Measurements from ENCODE around the gene PPM1J.

The PPM1J gene

GRCh38 chr1:112704391-112704933 is 10.7 kb downstream of the PPM1J start:
- H3K9me3 Mint-ChIP-seq: no peaks in the 10 kb centered on the region
- peak overlapping the region; percentile 95 for H3K27ac Mint-ChIP-seq
- peak overlapping the region; percentile 87 for H3K4me3 Mint-ChIP-seq
- peaks cover 24% of the 10 kb centered on the region for H3K36me3 Mint-ChIP-seq (ENCODE audit: low read depth)
- H3K4me1 Mint-ChIP-seq (ENCODE audit: low read depth): peaks cover 61% of the 10 kb centered on the region
- peaks cover 21% of the 10 kb centered on the region for H3K27me3 Mint-ChIP-seq (ENCODE audit: low read depth)

DNA sequence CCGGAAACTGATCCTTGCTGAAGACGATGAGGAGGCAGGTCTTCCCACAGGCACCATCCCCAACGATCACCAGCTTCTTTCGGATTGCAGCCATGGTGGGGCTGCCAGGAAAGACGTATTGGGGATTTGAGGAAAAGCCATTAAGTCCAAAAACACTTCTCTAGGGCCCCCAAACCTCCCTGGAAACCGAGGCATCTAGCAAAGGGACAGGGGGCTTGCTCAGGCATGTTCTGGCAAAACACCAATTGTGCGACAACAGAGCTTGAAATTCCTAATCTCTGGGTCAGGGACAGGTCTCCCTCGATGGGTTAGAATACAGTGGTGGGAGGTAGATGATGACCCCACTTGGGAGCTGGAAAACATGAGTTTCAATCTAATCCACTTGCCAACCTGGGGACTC is 11.4 kb downstream of the PPM1J start:
- peak overlapping the region; percentile 95 for H3K27ac Mint-ChIP-seq
- H3K4me1 Mint-ChIP-seq (ENCODE audit: low read depth): peaks cover 63% of the 10 kb centered on the region

GRCh38 chr1:112702420-112703261 is 12.5 kb downstream of the PPM1J start:
- Mint-ChIP-seq H3K36me3 (ENCODE audit: low read depth) (peaks cover 27% of the 10 kb centered on the region), H3K9me3 (no peaks in the 10 kb centered on the region), H3K27ac (peak overlapping the region; percentile 57), H3K4me1 (ENCODE audit: low read depth) (peaks cover 60% of the 10 kb centered on the region), H3K27me3 (ENCODE audit: low read depth) (peaks cover 3% of the 10 kb centered on the region), H3K4me3 (peak overlapping the region; percentile 25)

More for the DNA sequence above, 11.4 kb downstream of the PPM1J start:
- peaks cover 26% of the 10 kb centered on the region for H3K36me3 Mint-ChIP-seq (ENCODE audit: low read depth)
- peaks cover 14% of the 10 kb centered on the region for H3K27me3 Mint-ChIP-seq (ENCODE audit: low read depth)
- H3K9me3 Mint-ChIP-seq: no peaks in the 10 kb centered on the region
- no peak overlapping the region for H3K4me3 Mint-ChIP-seq

GRCh38 chr1:112702067-112702395 is 13.1 kb downstream of the PPM1J start:
- Mint-ChIP-seq H3K9me3 (no peaks in the 10 kb centered on the region), H3K4me3 (no peak overlapping the region), H3K27me3 (ENCODE audit: low read depth) (no peaks in the 10 kb centered on the region)

GRCh38 chr1:112701227-112702066 is 13.7 kb downstream of the PPM1J start:
- H3K9me3 Mint-ChIP-seq: no peaks in the 10 kb centered on the region
- H3K27ac Mint-ChIP-seq: peak overlapping the region; percentile 92
- peak overlapping the region; percentile 25 for H3K4me3 Mint-ChIP-seq
- peaks cover 56% of the 10 kb centered on the region for H3K4me1 Mint-ChIP-seq (ENCODE audit: low read depth)
- H3K36me3 Mint-ChIP-seq (ENCODE audit: low read depth): peaks cover 31% of the 10 kb centered on the region
- H3K27me3 Mint-ChIP-seq (ENCODE audit: low read depth): no peaks in the 10 kb centered on the region

More at GRCh38 chr1:112702067-112702395, 13.1 kb downstream of the PPM1J start:
- Mint-ChIP-seq H3K4me1 (ENCODE audit: low read depth) (peaks cover 56% of the 10 kb centered on the region), H3K27ac (peak overlapping the region; percentile 57), H3K36me3 (ENCODE audit: low read depth) (peaks cover 28% of the 10 kb centered on the region)

- Mint-ChIP-seq H3K4me1 (ENCODE audit: low read depth) (peaks cover 54% of the 10 kb centered on the region), H3K27me3 (ENCODE audit: low read depth) (no peaks in the 10 kb centered on the region), H3K9me3 (no peaks in the 10 kb centered on the region), H3K36me3 (ENCODE audit: low read depth) (peaks cover 31% of the 10 kb centered on the region), H3K4me3 (peak overlapping the region; percentile 25), H3K27ac (peak overlapping the region; percentile 92)
These were observed 14.6 kb downstream of the PPM1J start for GRCh38 chr1:112700290-112701226.

GRCh38 chr1:112699425-112700144 is 15.5 kb downstream of the PPM1J start:
- H3K36me3 Mint-ChIP-seq (ENCODE audit: low read depth): peaks cover 31% of the 10 kb centered on the region
- H3K27ac Mint-ChIP-seq: peak overlapping the region; percentile 92
- H3K4me3 Mint-ChIP-seq: peak overlapping the region; percentile 9
- H3K9me3 Mint-ChIP-seq: no peaks in the 10 kb centered on the region
- no peaks in the 10 kb centered on the region for H3K27me3 Mint-ChIP-seq (ENCODE audit: low read depth)
- H3K4me1 Mint-ChIP-seq (ENCODE audit: low read depth): peaks cover 45% of the 10 kb centered on the region

DNA sequence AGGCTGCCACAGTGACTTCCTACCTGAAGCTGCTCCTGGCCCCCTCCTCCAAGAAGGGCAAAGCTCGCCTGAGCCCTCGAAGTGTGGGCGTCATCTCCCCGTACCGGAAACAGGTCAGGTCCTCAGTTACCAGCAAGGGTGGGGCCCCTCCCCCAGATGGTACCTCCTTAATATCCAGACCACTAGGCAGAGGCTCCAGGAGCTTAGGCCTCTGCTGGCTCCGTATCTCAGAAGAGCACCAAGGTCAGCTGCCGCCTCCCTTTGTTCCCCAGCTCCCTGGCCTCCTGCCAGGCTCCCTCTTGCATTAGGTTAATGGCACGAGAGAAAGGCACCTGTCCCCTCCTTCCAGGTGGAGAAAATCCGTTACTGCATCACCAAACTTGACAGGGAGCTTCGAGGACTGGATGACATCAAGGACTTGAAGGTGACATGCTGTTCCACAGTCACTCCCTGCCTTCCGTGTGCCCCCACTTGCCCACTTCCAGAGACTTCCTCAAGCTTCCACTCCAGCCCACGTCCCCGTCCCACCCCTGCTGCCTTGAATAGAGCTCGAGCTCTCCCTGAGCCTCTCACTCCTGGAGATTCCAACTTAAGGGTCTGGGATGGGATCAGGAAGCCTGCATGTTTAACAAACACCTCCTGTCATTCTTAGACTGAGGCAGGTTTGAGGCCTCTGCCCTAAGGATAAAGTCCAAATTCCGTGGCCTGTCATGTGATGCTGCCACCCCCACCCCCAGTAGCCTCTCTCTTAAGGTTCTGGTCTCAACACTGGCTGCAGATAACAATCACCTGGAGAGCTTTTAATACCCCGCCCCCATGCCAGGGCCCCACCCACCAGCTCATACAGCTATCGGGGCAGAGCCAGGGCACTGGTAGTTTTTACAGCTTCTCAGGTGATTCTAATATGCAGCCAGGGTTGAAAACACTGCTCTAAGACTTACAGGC is 16.5 kb downstream of the PPM1J start:
- peaks cover 31% of the 10 kb centered on the region for H3K36me3 Mint-ChIP-seq (ENCODE audit: low read depth)
- no peak overlapping the region for H3K27ac Mint-ChIP-seq
- no peak overlapping the region for H3K4me3 Mint-ChIP-seq
- no peaks in the 10 kb centered on the region for H3K9me3 Mint-ChIP-seq
- no peaks in the 10 kb centered on the region for H3K27me3 Mint-ChIP-seq (ENCODE audit: low read depth)
- peaks cover 37% of the 10 kb centered on the region for H3K4me1 Mint-ChIP-seq (ENCODE audit: low read depth)

DNA sequence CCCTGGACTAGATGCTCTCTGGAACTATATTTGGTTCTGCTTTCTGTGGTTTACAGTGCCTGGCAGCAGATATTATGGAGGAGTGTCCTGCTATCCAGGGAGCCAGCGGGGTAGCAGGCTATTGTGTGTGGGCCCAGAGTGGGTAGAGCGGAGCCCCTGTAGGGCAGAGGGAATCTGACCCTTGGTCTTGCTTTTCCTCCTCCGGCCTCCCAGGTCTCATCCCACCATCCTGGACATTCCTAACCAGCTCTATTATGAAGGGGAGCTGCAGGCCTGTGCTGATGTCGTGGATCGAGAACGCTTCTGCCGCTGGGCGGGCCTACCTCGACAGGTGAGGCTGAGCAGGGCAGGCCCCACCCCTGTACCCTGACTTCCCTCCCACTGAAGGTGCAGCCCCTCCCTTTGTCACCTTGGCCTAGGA is 17.3 kb downstream of the PPM1J start:
- H3K27ac Mint-ChIP-seq: no peak overlapping the region

GRCh38 chr1:112696578-112697314 is 18.4 kb downstream of the PPM1J start:
- peaks cover 22% of the 10 kb centered on the region for H3K4me1 Mint-ChIP-seq (ENCODE audit: low read depth)
- no peaks in the 10 kb centered on the region for H3K9me3 Mint-ChIP-seq
- peaks cover 26% of the 10 kb centered on the region for H3K36me3 Mint-ChIP-seq (ENCODE audit: low read depth)
- no peak overlapping the region for H3K4me3 Mint-ChIP-seq
- no peak overlapping the region for H3K27ac Mint-ChIP-seq
- no peaks in the 10 kb centered on the region for H3K27me3 Mint-ChIP-seq (ENCODE audit: low read depth)

More for the DNA sequence above, 17.3 kb downstream of the PPM1J start:
- no peaks in the 10 kb centered on the region for H3K27me3 Mint-ChIP-seq (ENCODE audit: low read depth)
- no peak overlapping the region for H3K4me3 Mint-ChIP-seq
- H3K4me1 Mint-ChIP-seq (ENCODE audit: low read depth): peaks cover 32% of the 10 kb centered on the region
- H3K36me3 Mint-ChIP-seq (ENCODE audit: low read depth): peaks cover 28% of the 10 kb centered on the region
- no peaks in the 10 kb centered on the region for H3K9me3 Mint-ChIP-seq

GRCh38 chr1:112695276-112695675 is 19.9 kb downstream of the PPM1J start:
- H3K4me1 Mint-ChIP-seq (ENCODE audit: low read depth): peaks cover 10% of the 10 kb centered on the region
- no peaks in the 10 kb centered on the region for H3K27me3 Mint-ChIP-seq (ENCODE audit: low read depth)
- peaks cover 29% of the 10 kb centered on the region for H3K36me3 Mint-ChIP-seq (ENCODE audit: low read depth)
- H3K4me3 Mint-ChIP-seq: no peak overlapping the region
- no peaks in the 10 kb centered on the region for H3K9me3 Mint-ChIP-seq
- no peak overlapping the region for H3K27ac Mint-ChIP-seq

DNA sequence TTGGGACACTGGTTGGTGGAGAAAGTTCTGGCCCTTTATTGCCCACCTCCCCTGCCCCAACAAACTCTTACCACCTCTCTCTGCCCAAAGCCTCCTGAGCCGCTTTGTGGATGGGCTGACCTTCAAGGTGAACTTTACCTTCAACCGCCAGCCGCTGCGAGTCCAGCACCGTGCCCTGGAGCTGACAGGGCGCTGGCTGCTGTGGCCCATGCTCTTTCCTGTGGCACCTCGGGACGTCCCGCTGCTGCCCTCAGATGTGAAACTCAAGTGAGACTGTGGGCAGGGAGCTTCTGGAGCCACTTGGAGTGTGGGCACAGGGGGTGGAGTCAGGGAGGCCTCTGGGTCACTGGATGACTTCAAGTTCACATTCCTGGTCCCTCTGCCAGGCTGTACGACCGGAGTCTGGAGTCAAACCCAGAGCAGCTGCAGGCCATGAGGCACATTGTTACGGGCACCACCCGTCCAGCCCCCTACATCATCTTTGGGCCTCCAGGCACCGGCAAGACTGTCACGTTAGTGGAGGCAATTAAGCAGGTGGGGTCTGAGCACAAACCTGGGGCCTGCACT is 20.7 kb downstream of the PPM1J start:
- H3K36me3 Mint-ChIP-seq (ENCODE audit: low read depth): peaks cover 24% of the 10 kb centered on the region
- H3K27ac Mint-ChIP-seq: no peak overlapping the region
- H3K27me3 Mint-ChIP-seq (ENCODE audit: low read depth): no peaks in the 10 kb centered on the region
- no peaks in the 10 kb centered on the region for H3K9me3 Mint-ChIP-seq
- peaks cover 2% of the 10 kb centered on the region for H3K4me1 Mint-ChIP-seq (ENCODE audit: low read depth)
- no peak overlapping the region for H3K4me3 Mint-ChIP-seq

Measured in T-helper 1 cell treated with Interleukin-12 subunit alpha and Interleukin-12 subunit beta and Interleukin-4 antibody, amounts not matched to agents 30 μg/mL and 1 μg/mL, for 36 hours (primary cell).